H1 (cell line): ENCODE results near the gene RUFY3.

Experiments used
- BRCA1 ChIP-seq: IDR thresholded peaks from 2 replicates; pipeline ENCODE4 v1.6.1; 2012; ENCODE audit warnings: low read depth, low read length, improper control_type of control experiment
- CBX8 ChIP-seq: fragments of 300-800, 300-1000 bp; sonication (generic); IDR thresholded peaks from 2 replicates; pipeline ENCODE4 v1.7.1; 2016; ENCODE audit warnings: low read depth, low read length, borderline replicate concordance
- EP300 ChIP-seq, 2 experiments: IDR thresholded peaks; 1 replicate in 1 of 2; 2 replicates in 1 of 2; pipeline ENCODE4 v1.6.1; 2011 to 2012; ENCODE audit warnings: low read depth in 2 of 2, low read length in 2 of 2, mild to moderate bottlenecking in 2 of 2, borderline replicate concordance in 1 of 2, inconsistent platforms in 1 of 2, moderate library complexity in 1 of 2
- EZH2 ChIP-seq: fragments of 200-600 bp; sonication (generic); IDR thresholded peaks from 2 replicates; pipeline ENCODE4 v1.7.1; 2012; ENCODE audit warnings: low read depth, mild to moderate bottlenecking, moderate library complexity, low read length, inconsistent platforms; ENCODE audit not compliant: severe bottlenecking
- GABPA ChIP-seq: IDR thresholded peaks from 2 replicates; pipeline ENCODE4 v1.6.1; 2011; ENCODE audit warnings: mild to moderate bottlenecking, low read length, moderate library complexity, borderline replicate concordance; ENCODE audit not compliant: insufficient read depth
- JUND ChIP-seq: IDR thresholded peaks from 2 replicates; pipeline ENCODE4 v1.6.1; 2011; ENCODE audit warnings: mild to moderate bottlenecking, improper control_type of control experiment, low read length
- PHF8 ChIP-seq: fragments of 200-600 bp; sonication (generic); conservative IDR thresholded peaks from 2 replicates; pipeline ENCODE4 v1.7.1; 2012; ENCODE audit warnings: low read depth, mild to moderate bottlenecking, inconsistent platforms, low read length, moderate library complexity
- POLR2AphosphoS5 ChIP-seq: IDR thresholded peaks from 2 replicates; pipeline ENCODE4 v1.6.1; 2011; ENCODE audit warnings: low read depth, low read length
- SIX5 ChIP-seq: IDR thresholded peaks from 2 replicates; pipeline ENCODE4 v1.6.1; 2011; ENCODE audit warnings: mild to moderate bottlenecking, low read depth, low read length
- SP2 ChIP-seq: IDR thresholded peaks from 2 replicates; pipeline ENCODE4 v1.6.1; 2012; ENCODE audit warnings: mild to moderate bottlenecking, low read length, inconsistent platforms
- SRF ChIP-seq: IDR thresholded peaks from 2 replicates; pipeline ENCODE4 v1.6.1; 2011; ENCODE audit warnings: mild to moderate bottlenecking, low read depth, low read length, moderate library complexity
- ZNF274 ChIP-seq: IDR thresholded peaks from 2 replicates; pipeline ENCODE4 v1.7.0; 2012; ENCODE audit warnings: low read length, borderline replicate concordance; ENCODE audit errors: extremely low read depth
- TF ChIP-seq, protein P1 (sequence below), 3 experiments: IDR thresholded peaks; 1 replicate in 2 of 3; 2 replicates in 1 of 3; pipeline versions ENCODE4 v1.5.1 to v1.6.1; 2011; ENCODE audit warnings: low read length in 3 of 3, mild to moderate bottlenecking in 3 of 3, inconsistent platforms in 2 of 3, low read depth in 1 of 3, moderate library complexity in 1 of 3; ENCODE audit not compliant: insufficient read depth in 1 of 3; ENCODE audit errors: control extremely low read depth in 1 of 3
- TF ChIP-seq, protein P2 (sequence below): fragments of 300-600 bp; sonication (generic); IDR thresholded peaks from 2 replicates; pipeline ENCODE4 v1.7.1; 2012; ENCODE audit warnings: low read length, moderate library complexity, mild to moderate bottlenecking, inconsistent platforms; ENCODE audit not compliant: insufficient replicate concordance

DNA sequence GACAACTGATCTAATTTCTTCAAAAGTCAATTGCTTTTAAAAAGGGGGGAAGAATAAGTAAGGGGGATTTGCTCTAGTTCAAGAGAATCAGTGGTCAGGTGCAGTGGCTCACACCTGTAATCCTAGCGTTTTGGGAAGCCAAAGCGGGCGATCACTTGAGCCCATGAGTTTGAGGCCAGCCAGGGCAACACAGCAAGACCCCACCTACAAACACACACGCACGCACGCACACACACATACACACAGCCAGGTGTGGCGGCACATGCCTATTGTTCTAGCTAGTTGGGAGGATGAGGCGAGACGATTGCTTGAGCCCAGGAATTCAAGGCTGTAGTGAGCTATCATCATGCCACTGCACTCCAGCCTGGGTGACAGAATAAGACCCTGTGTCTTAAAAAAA lies 108.3 kb downstream of the RUFY3 start:
- TF ChIP-seq POLR2AphosphoS5 (no peak), ZNF274 (no peak), EZH2 (no peak), SIX5 (no peak), CBX8 (no peak), SP2 (no peak), EP300 (IDR thresholded peaks at IDR 0.05; ENCODE audit: borderline replicate concordance in 1 of 2, low read depth in 2 of 2, low read length in 2 of 2) (no peak), SRF (no peak), PHF8 (no peak), GABPA (no peak), JUND (no peak), BRCA1 (no peak)
- TF ChIP-seq, protein P1, sequence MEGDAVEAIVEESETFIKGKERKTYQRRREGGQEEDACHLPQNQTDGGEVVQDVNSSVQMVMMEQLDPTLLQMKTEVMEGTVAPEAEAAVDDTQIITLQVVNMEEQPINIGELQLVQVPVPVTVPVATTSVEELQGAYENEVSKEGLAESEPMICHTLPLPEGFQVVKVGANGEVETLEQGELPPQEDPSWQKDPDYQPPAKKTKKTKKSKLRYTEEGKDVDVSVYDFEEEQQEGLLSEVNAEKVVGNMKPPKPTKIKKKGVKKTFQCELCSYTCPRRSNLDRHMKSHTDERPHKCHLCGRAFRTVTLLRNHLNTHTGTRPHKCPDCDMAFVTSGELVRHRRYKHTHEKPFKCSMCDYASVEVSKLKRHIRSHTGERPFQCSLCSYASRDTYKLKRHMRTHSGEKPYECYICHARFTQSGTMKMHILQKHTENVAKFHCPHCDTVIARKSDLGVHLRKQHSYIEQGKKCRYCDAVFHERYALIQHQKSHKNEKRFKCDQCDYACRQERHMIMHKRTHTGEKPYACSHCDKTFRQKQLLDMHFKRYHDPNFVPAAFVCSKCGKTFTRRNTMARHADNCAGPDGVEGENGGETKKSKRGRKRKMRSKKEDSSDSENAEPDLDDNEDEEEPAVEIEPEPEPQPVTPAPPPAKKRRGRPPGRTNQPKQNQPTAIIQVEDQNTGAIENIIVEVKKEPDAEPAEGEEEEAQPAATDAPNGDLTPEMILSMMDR (IDR thresholded peaks at IDR 0.05; ENCODE audit: control extremely low read depth in 1 of 3, insufficient read depth in 1 of 3, low read depth in 1 of 3, low read length in 3 of 3) = no peak
- TF ChIP-seq, protein P2, sequence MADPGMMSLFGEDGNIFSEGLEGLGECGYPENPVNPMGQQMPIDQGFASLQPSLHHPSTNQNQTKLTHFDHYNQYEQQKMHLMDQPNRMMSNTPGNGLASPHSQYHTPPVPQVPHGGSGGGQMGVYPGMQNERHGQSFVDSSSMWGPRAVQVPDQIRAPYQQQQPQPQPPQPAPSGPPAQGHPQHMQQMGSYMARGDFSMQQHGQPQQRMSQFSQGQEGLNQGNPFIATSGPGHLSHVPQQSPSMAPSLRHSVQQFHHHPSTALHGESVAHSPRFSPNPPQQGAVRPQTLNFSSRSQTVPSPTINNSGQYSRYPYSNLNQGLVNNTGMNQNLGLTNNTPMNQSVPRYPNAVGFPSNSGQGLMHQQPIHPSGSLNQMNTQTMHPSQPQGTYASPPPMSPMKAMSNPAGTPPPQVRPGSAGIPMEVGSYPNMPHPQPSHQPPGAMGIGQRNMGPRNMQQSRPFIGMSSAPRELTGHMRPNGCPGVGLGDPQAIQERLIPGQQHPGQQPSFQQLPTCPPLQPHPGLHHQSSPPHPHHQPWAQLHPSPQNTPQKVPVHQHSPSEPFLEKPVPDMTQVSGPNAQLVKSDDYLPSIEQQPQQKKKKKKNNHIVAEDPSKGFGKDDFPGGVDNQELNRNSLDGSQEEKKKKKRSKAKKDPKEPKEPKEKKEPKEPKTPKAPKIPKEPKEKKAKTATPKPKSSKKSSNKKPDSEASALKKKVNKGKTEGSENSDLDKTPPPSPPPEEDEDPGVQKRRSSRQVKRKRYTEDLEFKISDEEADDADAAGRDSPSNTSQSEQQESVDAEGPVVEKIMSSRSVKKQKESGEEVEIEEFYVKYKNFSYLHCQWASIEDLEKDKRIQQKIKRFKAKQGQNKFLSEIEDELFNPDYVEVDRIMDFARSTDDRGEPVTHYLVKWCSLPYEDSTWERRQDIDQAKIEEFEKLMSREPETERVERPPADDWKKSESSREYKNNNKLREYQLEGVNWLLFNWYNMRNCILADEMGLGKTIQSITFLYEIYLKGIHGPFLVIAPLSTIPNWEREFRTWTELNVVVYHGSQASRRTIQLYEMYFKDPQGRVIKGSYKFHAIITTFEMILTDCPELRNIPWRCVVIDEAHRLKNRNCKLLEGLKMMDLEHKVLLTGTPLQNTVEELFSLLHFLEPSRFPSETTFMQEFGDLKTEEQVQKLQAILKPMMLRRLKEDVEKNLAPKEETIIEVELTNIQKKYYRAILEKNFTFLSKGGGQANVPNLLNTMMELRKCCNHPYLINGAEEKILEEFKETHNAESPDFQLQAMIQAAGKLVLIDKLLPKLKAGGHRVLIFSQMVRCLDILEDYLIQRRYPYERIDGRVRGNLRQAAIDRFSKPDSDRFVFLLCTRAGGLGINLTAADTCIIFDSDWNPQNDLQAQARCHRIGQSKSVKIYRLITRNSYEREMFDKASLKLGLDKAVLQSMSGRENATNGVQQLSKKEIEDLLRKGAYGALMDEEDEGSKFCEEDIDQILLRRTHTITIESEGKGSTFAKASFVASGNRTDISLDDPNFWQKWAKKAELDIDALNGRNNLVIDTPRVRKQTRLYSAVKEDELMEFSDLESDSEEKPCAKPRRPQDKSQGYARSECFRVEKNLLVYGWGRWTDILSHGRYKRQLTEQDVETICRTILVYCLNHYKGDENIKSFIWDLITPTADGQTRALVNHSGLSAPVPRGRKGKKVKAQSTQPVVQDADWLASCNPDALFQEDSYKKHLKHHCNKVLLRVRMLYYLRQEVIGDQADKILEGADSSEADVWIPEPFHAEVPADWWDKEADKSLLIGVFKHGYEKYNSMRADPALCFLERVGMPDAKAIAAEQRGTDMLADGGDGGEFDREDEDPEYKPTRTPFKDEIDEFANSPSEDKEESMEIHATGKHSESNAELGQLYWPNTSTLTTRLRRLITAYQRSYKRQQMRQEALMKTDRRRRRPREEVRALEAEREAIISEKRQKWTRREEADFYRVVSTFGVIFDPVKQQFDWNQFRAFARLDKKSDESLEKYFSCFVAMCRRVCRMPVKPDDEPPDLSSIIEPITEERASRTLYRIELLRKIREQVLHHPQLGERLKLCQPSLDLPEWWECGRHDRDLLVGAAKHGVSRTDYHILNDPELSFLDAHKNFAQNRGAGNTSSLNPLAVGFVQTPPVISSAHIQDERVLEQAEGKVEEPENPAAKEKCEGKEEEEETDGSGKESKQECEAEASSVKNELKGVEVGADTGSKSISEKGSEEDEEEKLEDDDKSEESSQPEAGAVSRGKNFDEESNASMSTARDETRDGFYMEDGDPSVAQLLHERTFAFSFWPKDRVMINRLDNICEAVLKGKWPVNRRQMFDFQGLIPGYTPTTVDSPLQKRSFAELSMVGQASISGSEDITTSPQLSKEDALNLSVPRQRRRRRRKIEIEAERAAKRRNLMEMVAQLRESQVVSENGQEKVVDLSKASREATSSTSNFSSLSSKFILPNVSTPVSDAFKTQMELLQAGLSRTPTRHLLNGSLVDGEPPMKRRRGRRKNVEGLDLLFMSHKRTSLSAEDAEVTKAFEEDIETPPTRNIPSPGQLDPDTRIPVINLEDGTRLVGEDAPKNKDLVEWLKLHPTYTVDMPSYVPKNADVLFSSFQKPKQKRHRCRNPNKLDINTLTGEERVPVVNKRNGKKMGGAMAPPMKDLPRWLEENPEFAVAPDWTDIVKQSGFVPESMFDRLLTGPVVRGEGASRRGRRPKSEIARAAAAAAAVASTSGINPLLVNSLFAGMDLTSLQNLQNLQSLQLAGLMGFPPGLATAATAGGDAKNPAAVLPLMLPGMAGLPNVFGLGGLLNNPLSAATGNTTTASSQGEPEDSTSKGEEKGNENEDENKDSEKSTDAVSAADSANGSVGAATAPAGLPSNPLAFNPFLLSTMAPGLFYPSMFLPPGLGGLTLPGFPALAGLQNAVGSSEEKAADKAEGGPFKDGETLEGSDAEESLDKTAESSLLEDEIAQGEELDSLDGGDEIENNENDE = no peak
